Esophagus muscularis mucosa (tissue), 4 donors: ENCODE data around the gene ARID2. TPM values are rescaled to one million over a fixed set of nuclear protein-coding genes. Genes with fewer than 3 reads are reported as not detected.

Experiments used
- DNase-seq: peaks from one replicate; pipeline ENCODE4 v3.0.0-alpha.2; 2017; ENCODE audit errors: extremely low spot score
- H3K27ac ChIP-seq, 4 donors: fragments of 200-600 bp; sonication (generic); replicated peaks in 1 of 4; 1 replicate in 3 of 4; 2 replicates in 1 of 4; pipeline ENCODE4 v1.5.1; 2016 to 2019; ENCODE audit warnings: mild to moderate bottlenecking in 1 of 4
- H3K27me3 ChIP-seq, 4 donors: fragments of 200-600 bp; sonication (generic); one replicate each; pipeline versions ENCODE4 v1.5.1 to v1.6.0; 2016 to 2019
- H3K36me3 ChIP-seq, 4 donors: fragments of 200-600 bp; sonication (generic); one replicate each; pipeline ENCODE4 v1.5.1; 2016 to 2019
- H3K4me1 ChIP-seq, 4 donors: fragments of 200-600 bp; sonication (generic); one replicate each; pipeline ENCODE4 v1.5.1; 2016 to 2019
- H3K4me3 ChIP-seq, 4 donors: fragments of 200-600 bp; sonication (generic); 1 replicate in 2 of 4; 2 replicates in 2 of 4; pipeline ENCODE4 v1.5.1; 2016 to 2019; ENCODE audit warnings: mild to moderate bottlenecking in 4 of 4, moderate library complexity in 1 of 4
- H3K9me3 ChIP-seq, 4 donors: fragments of 200-600 bp; sonication (generic); 1 replicate in 3 of 4; 2 replicates in 1 of 4; pipeline ENCODE4 v1.5.1; 2016 to 2019
- CTCF ChIP-seq, 3 experiments: fragments of 200-600 bp in 2 of 3; fragments of 450-650 bp in 1 of 3; sonication (generic) in 2 of 3; IDR thresholded peaks; one replicate each; pipeline ENCODE4 v1.5.1; 2017 to 2019; ENCODE audit warnings: antibody characterized with exemption in 3 of 3, mild to moderate bottlenecking in 2 of 3, moderate library complexity in 1 of 3
- EP300 ChIP-seq: sonication (generic); formaldehyde crosslinking; IDR thresholded peaks from one replicate; pipeline ENCODE4 v1.6.1; 2017; ENCODE audit warnings: antibody characterized with exemption
- POLR2A ChIP-seq: fragments of 450-650 bp; IDR thresholded peaks from one replicate; pipeline ENCODE4 v1.6.1; 2017; ENCODE audit warnings: antibody characterized with exemption, moderate library complexity, mild to moderate bottlenecking, low read depth
- POLR2AphosphoS5 ChIP-seq, 2 donors: sonication (generic); formaldehyde crosslinking; IDR thresholded peaks; one replicate each; pipeline ENCODE4 v1.6.1; 2017; ENCODE audit warnings: antibody characterized with exemption in 2 of 2
- WGBS: methylation state at CpG from one replicate; pipeline ENCODE4 v1.1.5; 2018; 5-methylcytosine and 5-hydroxymethylcytosine counted together
- intact Hi-C: fragments of 100-400 bp; cut with DNase I; formaldehyde crosslinking; loops from one replicate; pipeline ENCODE4 v1.15.1; 2023
- total RNA-seq, 4 donors: library from RNA; depleted of rRNA; stranded (reverse); fragments of >200 nt; gene quantifications; one replicate each; pipeline versions ENCODE4 v1.1.0 to v1.2.1, GENCODE V29; 2016

ARID2 gene
- total RNA-seq, 4 donors from 2014 or later = 24.0 to 45.3 (median 33.0) TPM

- Histone ChIP-seq H3K36me3 (no peaks in the 10 kb centered on the region), H3K4me1 (peaks cover 0 to 11% (median 4%) of the 10 kb centered on the region in 4 donors), H3K27ac (no peak overlapping the region), H3K4me3 (no peak overlapping the region), H3K27me3 (no peaks in the 10 kb centered on the region), H3K9me3 (peaks cover 0 to 7% (median 0%) of the 10 kb centered on the region in 4 donors)
- TF ChIP-seq EP300 (no peak), POLR2AphosphoS5 (IDR thresholded peaks at IDR 0.05) (no peak), POLR2A (no peak), CTCF (IDR thresholded peaks at IDR 0.05) (no peak)
- WGBS = 93% methylated on average over 2 of the region's 2 CpGs
- intact Hi-C loops = no loop called here
- DNase-seq = no peak
Measured at GRCh38 chr12:45705404-45705803, 24.1 kb upstream of the ARID2 start.

- no peak overlapping the region for H3K4me3 ChIP-seq
- H3K36me3 ChIP-seq = no peaks in the 10 kb centered on the region
- no peaks in the 10 kb centered on the region for H3K9me3 ChIP-seq
- no peak for DNase-seq
- no peak for TF ChIP-seq EP300
- no peak for TF ChIP-seq POLR2A
- no peak for TF ChIP-seq POLR2AphosphoS5 (IDR thresholded peaks at IDR 0.05)
- no peak for TF ChIP-seq CTCF (IDR thresholded peaks at IDR 0.05)
- WGBS = 81% methylated on average over 10 of the region's 10 CpGs
- H3K27ac ChIP-seq = no peak overlapping the region
- H3K27me3 ChIP-seq = no peaks in the 10 kb centered on the region
- H3K4me1 ChIP-seq = peaks cover 0 to 11% (median 4%) of the 10 kb centered on the region in 4 donors
- intact Hi-C loops = no loop called here
Measured at GRCh38 chr12:45707241-45707857, 22.2 kb upstream of the ARID2 start.

- intact Hi-C loops = no loop called here
- H3K4me1 ChIP-seq = peaks cover 0 to 11% (median 4%) of the 10 kb centered on the region in 4 donors
- no peak for TF ChIP-seq POLR2A
- TF ChIP-seq CTCF (IDR thresholded peaks at IDR 0.05) = no peak
- no peak for TF ChIP-seq EP300
- TF ChIP-seq POLR2AphosphoS5 (IDR thresholded peaks at IDR 0.05) = no peak
- H3K4me3 ChIP-seq = no peak overlapping the region
- no peaks in the 10 kb centered on the region for H3K27me3 ChIP-seq
- no peaks in the 10 kb centered on the region for H3K36me3 ChIP-seq
- H3K27ac ChIP-seq = no peak overlapping the region
- DNase-seq = no peak
- no peaks in the 10 kb centered on the region for H3K9me3 ChIP-seq
Measured at GRCh38 chr12:45708363-45708762, 21.1 kb upstream of the ARID2 start.

- 80% methylated on average over 2 of the region's 2 CpGs for WGBS
- no peaks in the 10 kb centered on the region for H3K9me3 ChIP-seq
- TF ChIP-seq EP300 (no peak), POLR2A (no peak), CTCF (IDR thresholded peaks at IDR 0.05) (no peak), POLR2AphosphoS5 (IDR thresholded peaks at IDR 0.05) (no peak)
Measured at GRCh38 chr12:45708901-45709300, 20.6 kb upstream of the ARID2 start.

GRCh38 chr12:45712319-45712718 is 17.2 kb upstream of the ARID2 start:
- TF ChIP-seq CTCF (IDR thresholded peaks at IDR 0.05) (no peak), POLR2AphosphoS5 (IDR thresholded peaks at IDR 0.05) (no peak), EP300 (no peak), POLR2A (no peak)
- Histone ChIP-seq H3K27me3 (no peaks in the 10 kb centered on the region), H3K4me1 (peaks cover 0 to 5% (median 0%) of the 10 kb centered on the region in 4 donors), H3K4me3 (no peak overlapping the region), H3K36me3 (no peaks in the 10 kb centered on the region), H3K27ac (no peak overlapping the region), H3K9me3 (no peaks in the 10 kb centered on the region)
- DNase-seq = no peak
- intact Hi-C loops = no loop called here
- WGBS = 90% methylated on average over 4 of the region's 4 CpGs

More at GRCh38 chr12:45708901-45709300, 20.6 kb upstream of the ARID2 start:
- H3K27me3 ChIP-seq = no peaks in the 10 kb centered on the region
- no peak overlapping the region for H3K27ac ChIP-seq
- intact Hi-C loops = no loop called here
- H3K4me3 ChIP-seq = no peak overlapping the region
- H3K36me3 ChIP-seq = no peaks in the 10 kb centered on the region
- DNase-seq = no peak
- peaks cover 0 to 11% (median 4%) of the 10 kb centered on the region in 4 donors for H3K4me1 ChIP-seq
